ENCODE data around the gene IMMT.

The IMMT gene

GRCh38 chr2:86094229-86094628, 101.0 kb downstream of the IMMT start:
- H3K4me2 ChIP-seq (ENCODE audit: insufficient read depth, low read length): no peak overlapping the region
- H3K4me3 ChIP-seq (ENCODE audit: low read depth in 1 of 2, low read length in 2 of 2): no peak overlapping the region
- DNase-seq: no peak
- no peak overlapping the region for H3K9ac ChIP-seq (ENCODE audit: low read depth, low read length)
- TF ChIP-seq CTCF (IDR thresholded peaks at IDR 0.05; ENCODE audit: borderline replicate concordance, extremely low read depth, low read length, poor library complexity, severe bottlenecking) (no peak), EZH2 (IDR thresholded peaks at IDR 0.05; ENCODE audit: borderline replicate concordance, low read depth, low read length, severe bottlenecking) (no peak)
- H3K4me1 ChIP-seq (ENCODE audit: insufficient read depth, low read length): no peaks in the 10 kb centered on the region
- H3K27ac ChIP-seq (ENCODE audit: low read length): no peak overlapping the region
- H3K36me3 ChIP-seq (ENCODE audit: insufficient read depth, low read length): peaks cover 83% of the 10 kb centered on the region
- no peak for ATAC-seq (ENCODE audit: insufficient read depth, low read depth)
- peaks cover 50% of the 10 kb centered on the region for H3K79me2 ChIP-seq (ENCODE audit: insufficient read depth, low read length)
- no peak overlapping the region for H2AFZ ChIP-seq (ENCODE audit: low read depth, low read length)
- H4K20me1 ChIP-seq (ENCODE audit: insufficient read depth, low read length): peaks cover 12% of the 10 kb centered on the region; the same call in 1 of the 2 replicates
- no peaks in the 10 kb centered on the region for H3K9me3 ChIP-seq (ENCODE audit: insufficient read depth, low read length, severe bottlenecking)
- no peaks in the 10 kb centered on the region for H3K27me3 ChIP-seq (ENCODE audit: insufficient read depth, low read length, poor library complexity)

All from DND-41 (cell line).